Smooth muscle cell (in vitro differentiated cells): ENCODE measurements around the gene ABLIM1. TPM values are rescaled to one million over a fixed set of nuclear protein-coding genes. Genes with fewer than 3 reads are reported as not detected.

Experiments
- DNase-seq: peaks from one replicate; lab custom pipeline; 2025; ENCODE audit not compliant: unreplicated experiment; lab: John Stamatoyannopoulos, UW
- H2AFZ ChIP-seq: fragments of 200-600 bp; sonication (generic); 2 replicates; pipeline ENCODE4 v1.6.0; 2016; ENCODE audit warnings: antibody characterized with exemption, low read depth, mild to moderate bottlenecking
- H3F3A ChIP-seq: fragments of 200-600 bp; sonication (generic); 2 replicates; pipeline ENCODE4 v1.6.0; 2017; ENCODE audit warnings: antibody characterized with exemption, low read depth
- H3K27ac ChIP-seq: fragments of 200-600 bp; sonication (generic); 2 replicates; pipeline ENCODE4 v1.5.1; 2016; ENCODE audit warnings: low read depth, mild to moderate bottlenecking
- H3K27me3 ChIP-seq: fragments of 200-600 bp; sonication (generic); 2 replicates; pipeline ENCODE4 v1.6.1; 2016; ENCODE audit warnings: low read depth, mild to moderate bottlenecking
- H3K36me3 ChIP-seq: fragments of 200-600 bp; sonication (generic); 2 replicates; pipeline ENCODE4 v1.5.1; 2016; ENCODE audit warnings: low read depth
- H3K4me1 ChIP-seq: fragments of 200-600 bp; sonication (generic); 2 replicates; pipeline ENCODE4 v1.5.1; 2016; ENCODE audit warnings: low read depth
- H3K4me2 ChIP-seq: fragments of 200-600 bp; sonication (generic); 2 replicates; pipeline ENCODE4 v1.6.0; 2016; ENCODE audit warnings: mild to moderate bottlenecking
- H3K4me3 ChIP-seq: fragments of 200-600 bp; sonication (generic); 2 replicates; pipeline ENCODE4 v1.5.1; 2016; ENCODE audit warnings: mild to moderate bottlenecking
- H3K79me2 ChIP-seq: fragments of 200-600 bp; sonication (generic); 2 replicates; pipeline ENCODE4 v1.6.0; 2016; ENCODE audit warnings: low read depth, mild to moderate bottlenecking
- H3K9ac ChIP-seq: fragments of 200-600 bp; sonication (generic); 2 replicates; pipeline ENCODE4 v1.6.0; 2016; ENCODE audit warnings: low read depth
- H3K9me3 ChIP-seq: fragments of 200-600 bp; sonication (generic); replicated peaks from 2 replicates; pipeline ENCODE4 v1.5.1; 2016; ENCODE audit warnings: low read depth
- H4K20me1 ChIP-seq: fragments of 200-600 bp; sonication (generic); 2 replicates; pipeline ENCODE4 v1.6.0; 2016; ENCODE audit warnings: low read depth
- WGBS: methylation state at CpG from one replicate; pipeline ENCODE4 v1.1.7; 2016; ENCODE audit warnings: low lambda C conversion rate; 5-methylcytosine and 5-hydroxymethylcytosine counted together
- polyA plus RNA-seq: library from polyadenylated mRNA; unstranded; fragments of >200 nt; fragmentation: Nextera tagmentation; extraction: Ambion mirVana; gene quantifications from 2 replicates; pipeline ENCODE4 v1.2.1, GENCODE V29; 2016
- total RNA-seq: library from RNA; depleted of rRNA; stranded (reverse); fragments of >200 nt; gene quantifications from 2 replicates; pipeline ENCODE4 v1.2.3, GENCODE V29; 2014
- TF ChIP-seq, protein P1 (sequence below): fragments of 200-600 bp; sonication (generic); IDR thresholded peaks from 2 replicates; pipeline ENCODE4 v1.5.1; 2017; ENCODE audit warnings: borderline replicate concordance, mild to moderate bottlenecking, antibody characterized with exemption; ENCODE audit not compliant: insufficient read depth, poor library complexity, severe bottlenecking

Gene ABLIM1
- total and polyA plus RNA-seq, 2 experiments from 2014 or later, result 1.6 to 17.6 TPM

- H3K4me1 ChIP-seq, result peaks cover 18% of the 10 kb centered on the region
- WGBS, result 78% methylated on average over 4 of the region's 4 CpGs
- no peak overlapping the region for H2AFZ ChIP-seq
- no peak for DNase-seq
- peaks cover 18% of the 10 kb centered on the region for H3F3A ChIP-seq
- H3K9me3 ChIP-seq, result no peaks in the 10 kb centered on the region
- no peaks in the 10 kb centered on the region for H3K79me2 ChIP-seq
- TF ChIP-seq, protein P1, sequence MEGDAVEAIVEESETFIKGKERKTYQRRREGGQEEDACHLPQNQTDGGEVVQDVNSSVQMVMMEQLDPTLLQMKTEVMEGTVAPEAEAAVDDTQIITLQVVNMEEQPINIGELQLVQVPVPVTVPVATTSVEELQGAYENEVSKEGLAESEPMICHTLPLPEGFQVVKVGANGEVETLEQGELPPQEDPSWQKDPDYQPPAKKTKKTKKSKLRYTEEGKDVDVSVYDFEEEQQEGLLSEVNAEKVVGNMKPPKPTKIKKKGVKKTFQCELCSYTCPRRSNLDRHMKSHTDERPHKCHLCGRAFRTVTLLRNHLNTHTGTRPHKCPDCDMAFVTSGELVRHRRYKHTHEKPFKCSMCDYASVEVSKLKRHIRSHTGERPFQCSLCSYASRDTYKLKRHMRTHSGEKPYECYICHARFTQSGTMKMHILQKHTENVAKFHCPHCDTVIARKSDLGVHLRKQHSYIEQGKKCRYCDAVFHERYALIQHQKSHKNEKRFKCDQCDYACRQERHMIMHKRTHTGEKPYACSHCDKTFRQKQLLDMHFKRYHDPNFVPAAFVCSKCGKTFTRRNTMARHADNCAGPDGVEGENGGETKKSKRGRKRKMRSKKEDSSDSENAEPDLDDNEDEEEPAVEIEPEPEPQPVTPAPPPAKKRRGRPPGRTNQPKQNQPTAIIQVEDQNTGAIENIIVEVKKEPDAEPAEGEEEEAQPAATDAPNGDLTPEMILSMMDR, result no peak
- H3K36me3 ChIP-seq, result no peaks in the 10 kb centered on the region
- H3K9ac ChIP-seq, result no peak overlapping the region
- peaks cover 4% of the 10 kb centered on the region for H4K20me1 ChIP-seq
- no peak overlapping the region for H3K4me3 ChIP-seq
- peak overlapping the region; percentile 96 for H3K4me2 ChIP-seq
- no peaks in the 10 kb centered on the region for H3K27me3 ChIP-seq
- no peak overlapping the region for H3K27ac ChIP-seq
These were observed 28.0 kb downstream of the ABLIM1 start for GRCh38 chr10:114629824-114630730.

GRCh38 chr10:114629083-114629823 is 28.8 kb downstream of the ABLIM1 start:
- Histone ChIP-seq H3F3A (peaks cover 16% of the 10 kb centered on the region), H3K4me1 (peaks cover 18% of the 10 kb centered on the region), H4K20me1 (peaks cover 4% of the 10 kb centered on the region), H3K4me2 (no peak overlapping the region), H3K79me2 (no peaks in the 10 kb centered on the region), H3K9ac (no peak overlapping the region), H3K36me3 (no peaks in the 10 kb centered on the region), H3K27me3 (no peaks in the 10 kb centered on the region), H3K27ac (no peak overlapping the region), H2AFZ (no peak overlapping the region), H3K9me3 (no peaks in the 10 kb centered on the region), H3K4me3 (no peak overlapping the region)
- DNase-seq, result no peak
- WGBS, result 95% methylated on average over 9 of the region's 9 CpGs
- TF ChIP-seq, protein P1, result no peak

- H3K9me3 ChIP-seq, result no peaks in the 10 kb centered on the region
- H3K27me3 ChIP-seq, result no peaks in the 10 kb centered on the region
- no peaks in the 10 kb centered on the region for H3K79me2 ChIP-seq
- H2AFZ ChIP-seq, result no peak overlapping the region
- H3K4me3 ChIP-seq, result no peak overlapping the region
- H3K36me3 ChIP-seq, result no peaks in the 10 kb centered on the region
- no peak overlapping the region for H3K9ac ChIP-seq
- TF ChIP-seq, protein P1, result no peak
- no peak overlapping the region for H3K27ac ChIP-seq
- H4K20me1 ChIP-seq, result peaks cover 4% of the 10 kb centered on the region
- H3F3A ChIP-seq, result peaks cover 15% of the 10 kb centered on the region
- WGBS, result 79% methylated on average over 3 of the region's 3 CpGs
- no peak overlapping the region for H3K4me2 ChIP-seq
- DNase-seq, result no peak
- peaks cover 25% of the 10 kb centered on the region for H3K4me1 ChIP-seq
These were observed 30.0 kb downstream of the ABLIM1 start for GRCh38 chr10:114628106-114628505.
